ENCODE results near the gene RBL1. TPM values are rescaled to one million over a fixed set of nuclear protein-coding genes. Genes with fewer than 3 reads are reported as not detected.
"Not testable (repeated sequence)": the region's sequence is repeated elsewhere in the genome, so short reads cannot be mapped to it uniquely, and the experiment has no call there.

The RBL1 gene, protein sequence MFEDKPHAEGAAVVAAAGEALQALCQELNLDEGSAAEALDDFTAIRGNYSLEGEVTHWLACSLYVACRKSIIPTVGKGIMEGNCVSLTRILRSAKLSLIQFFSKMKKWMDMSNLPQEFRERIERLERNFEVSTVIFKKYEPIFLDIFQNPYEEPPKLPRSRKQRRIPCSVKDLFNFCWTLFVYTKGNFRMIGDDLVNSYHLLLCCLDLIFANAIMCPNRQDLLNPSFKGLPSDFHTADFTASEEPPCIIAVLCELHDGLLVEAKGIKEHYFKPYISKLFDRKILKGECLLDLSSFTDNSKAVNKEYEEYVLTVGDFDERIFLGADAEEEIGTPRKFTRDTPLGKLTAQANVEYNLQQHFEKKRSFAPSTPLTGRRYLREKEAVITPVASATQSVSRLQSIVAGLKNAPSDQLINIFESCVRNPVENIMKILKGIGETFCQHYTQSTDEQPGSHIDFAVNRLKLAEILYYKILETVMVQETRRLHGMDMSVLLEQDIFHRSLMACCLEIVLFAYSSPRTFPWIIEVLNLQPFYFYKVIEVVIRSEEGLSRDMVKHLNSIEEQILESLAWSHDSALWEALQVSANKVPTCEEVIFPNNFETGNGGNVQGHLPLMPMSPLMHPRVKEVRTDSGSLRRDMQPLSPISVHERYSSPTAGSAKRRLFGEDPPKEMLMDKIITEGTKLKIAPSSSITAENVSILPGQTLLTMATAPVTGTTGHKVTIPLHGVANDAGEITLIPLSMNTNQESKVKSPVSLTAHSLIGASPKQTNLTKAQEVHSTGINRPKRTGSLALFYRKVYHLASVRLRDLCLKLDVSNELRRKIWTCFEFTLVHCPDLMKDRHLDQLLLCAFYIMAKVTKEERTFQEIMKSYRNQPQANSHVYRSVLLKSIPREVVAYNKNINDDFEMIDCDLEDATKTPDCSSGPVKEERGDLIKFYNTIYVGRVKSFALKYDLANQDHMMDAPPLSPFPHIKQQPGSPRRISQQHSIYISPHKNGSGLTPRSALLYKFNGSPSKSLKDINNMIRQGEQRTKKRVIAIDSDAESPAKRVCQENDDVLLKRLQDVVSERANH
- 6.9 TPM for polyA plus RNA-seq (2013, experiment 1 of 2; ENCODE audit: insufficient read length)
- 2.0 TPM for polyA plus RNA-seq (2013, experiment 2 of 2; ENCODE audit: insufficient read length)

DNA sequence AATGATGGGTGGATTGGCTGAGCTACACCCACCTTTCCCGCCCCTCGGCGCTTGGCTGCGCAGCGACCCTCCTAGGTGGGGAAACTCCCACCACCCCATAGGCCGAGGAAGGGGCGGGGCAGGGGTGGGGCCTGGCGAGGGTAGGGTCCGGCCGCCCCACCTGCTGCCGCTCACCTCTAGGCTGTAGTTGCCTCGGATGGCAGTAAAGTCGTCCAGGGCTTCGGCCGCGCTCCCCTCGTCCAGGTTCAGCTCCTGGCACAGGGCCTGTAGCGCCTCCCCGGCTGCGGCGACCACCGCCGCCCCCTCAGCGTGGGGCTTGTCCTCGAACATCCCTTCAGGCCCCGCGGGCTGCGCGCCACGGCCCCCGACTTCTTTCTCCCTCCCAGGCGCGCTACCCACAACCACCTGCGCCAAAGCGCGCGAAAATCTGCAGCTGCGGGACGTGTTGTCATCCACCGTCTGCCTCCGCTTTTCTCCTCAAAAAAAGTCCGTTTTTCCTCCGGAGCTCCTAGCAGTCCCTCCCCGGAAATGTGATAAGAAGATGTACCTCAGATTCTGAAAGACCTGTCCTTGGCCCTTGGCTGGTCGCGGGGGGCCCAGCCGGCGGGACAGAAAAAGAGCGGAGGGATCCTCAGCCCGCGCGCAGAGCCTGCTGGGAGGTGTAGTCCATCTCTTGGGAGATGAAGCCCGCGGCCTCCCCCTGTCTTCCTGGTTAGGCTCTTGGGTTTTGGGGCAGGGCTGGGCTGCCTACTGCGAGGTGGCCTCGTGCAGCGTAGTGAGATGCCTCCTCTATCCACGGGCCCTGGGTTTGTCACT lies at the start of gene RBL1:
TSS of gene RBL1 (minus strand) at position 399 of the 816 bp plus-strand sequence. CDS start at position 330, 69 bp downstream.
- DNase-seq, result peak; percentile 88

GRCh38 chr20:37144856-37145404 lies 49.1 kb upstream of the RBL1 start:
- DNase-seq, result no peak

DNA sequence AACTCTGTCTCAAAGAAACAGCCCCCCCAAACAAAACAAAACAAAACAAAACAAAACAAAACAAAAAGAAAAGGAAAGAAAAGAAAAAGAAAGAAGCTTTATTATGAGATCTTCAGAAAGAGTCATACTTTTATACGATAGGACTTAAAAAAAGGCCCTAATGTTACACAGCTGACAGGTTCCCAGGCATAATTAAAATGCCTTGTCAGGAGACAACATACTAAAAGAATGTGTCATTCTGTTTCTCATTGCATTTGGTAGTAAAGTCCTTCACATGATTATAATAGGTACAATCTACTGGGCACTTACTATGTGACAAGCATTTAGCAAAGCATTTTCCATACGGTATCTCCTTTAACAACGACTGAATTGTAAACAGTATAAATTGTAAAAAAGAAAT lies 46.9 kb upstream of the RBL1 start:
- DNase-seq, result peak; percentile 49

DNA sequence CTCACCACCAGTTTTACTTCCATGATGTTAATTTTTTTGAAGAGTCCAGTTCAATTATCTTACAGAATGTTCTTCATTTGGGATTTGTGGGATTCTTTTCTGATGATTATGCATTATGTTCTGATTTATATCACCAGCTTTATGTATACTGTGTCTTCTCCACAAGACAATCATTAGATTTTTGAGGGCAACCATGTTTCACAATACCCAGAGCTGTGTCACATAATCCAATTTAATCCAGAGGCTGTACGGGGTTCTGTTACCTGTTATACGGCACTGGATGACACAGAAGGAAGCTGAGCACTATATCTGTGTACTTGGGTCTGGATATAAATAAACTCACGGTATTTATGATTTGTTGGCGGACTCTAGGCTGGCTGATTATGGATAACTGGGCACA lies 41.8 kb upstream of the RBL1 start:
- no peak for DNase-seq

DNA sequence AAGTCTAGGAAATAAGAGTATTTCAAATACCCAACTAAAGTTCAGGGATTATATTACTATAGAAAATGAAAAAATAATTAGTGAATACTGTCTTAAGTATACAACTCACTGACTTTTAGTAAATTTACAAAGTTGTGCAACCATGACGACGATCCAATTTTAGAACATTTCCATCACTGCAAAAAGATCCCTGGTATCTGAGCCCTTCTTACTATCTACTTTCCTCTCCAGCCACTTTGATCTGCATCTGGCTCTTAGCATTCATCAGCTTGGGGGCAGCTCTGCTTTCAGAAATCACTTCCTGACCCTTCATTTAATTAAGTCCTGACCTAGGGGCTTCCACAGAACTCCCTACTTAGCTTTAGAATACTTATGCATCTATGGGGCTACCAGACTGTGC lies 38.2 kb upstream of the RBL1 start:
- no peak for DNase-seq

- peak; percentile 39 for DNase-seq
Observed at GRCh38 chr20:37131486-37131885, 35.7 kb upstream of the RBL1 start.

- DNase-seq, result no peak
Observed at GRCh38 chr20:37128803-37129202, 33.0 kb upstream of the RBL1 start.

DNA sequence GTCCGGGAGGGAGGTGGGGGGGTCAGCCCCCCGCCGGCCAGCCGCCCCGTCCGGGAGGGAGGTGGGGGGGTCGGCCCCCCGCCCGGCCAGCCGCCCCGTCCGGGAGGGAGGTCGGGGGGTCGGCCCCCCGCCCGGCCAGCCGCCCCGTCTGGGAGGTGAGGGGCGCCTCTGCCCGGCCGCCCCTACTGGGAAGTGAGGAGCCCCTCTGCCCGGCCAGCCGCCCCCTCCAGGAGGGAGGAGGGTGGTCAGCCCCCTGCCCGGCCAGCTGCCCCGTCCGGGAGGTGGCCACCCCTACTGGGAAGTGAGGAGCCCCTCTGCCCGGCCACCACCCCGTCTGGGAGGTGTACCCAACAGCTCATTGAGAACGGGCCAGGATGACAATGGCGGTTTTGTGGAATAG lies 30.5 kb upstream of the RBL1 start:
- DNase-seq, result not testable (repeated sequence)

DNA sequence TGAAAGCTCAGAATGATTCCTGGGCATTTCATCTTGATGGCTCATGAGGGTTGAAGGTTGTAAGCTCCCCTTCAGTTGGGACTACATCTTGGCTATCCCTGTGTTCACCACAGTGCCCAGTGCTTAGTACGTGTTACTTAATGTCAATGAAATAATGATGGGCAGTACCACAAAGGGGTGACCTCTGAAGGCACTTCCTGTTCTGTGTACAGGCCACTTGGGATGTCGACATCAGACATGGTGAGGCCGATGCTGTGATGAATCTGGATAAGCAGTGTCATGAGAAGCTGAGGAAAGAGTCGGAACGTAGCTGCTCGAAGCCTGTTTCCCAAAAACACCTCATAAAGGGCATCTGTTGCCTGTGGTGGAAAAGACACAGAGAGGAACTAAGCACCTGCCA lies 27.6 kb upstream of the RBL1 start:
- no peak for DNase-seq

- DNase-seq, result no peak
Observed at GRCh38 chr20:37120497-37120896, 24.7 kb upstream of the RBL1 start.

- DNase-seq, result no peak
Observed at GRCh38 chr20:37119356-37120036, 23.7 kb upstream of the RBL1 start.

DNA sequence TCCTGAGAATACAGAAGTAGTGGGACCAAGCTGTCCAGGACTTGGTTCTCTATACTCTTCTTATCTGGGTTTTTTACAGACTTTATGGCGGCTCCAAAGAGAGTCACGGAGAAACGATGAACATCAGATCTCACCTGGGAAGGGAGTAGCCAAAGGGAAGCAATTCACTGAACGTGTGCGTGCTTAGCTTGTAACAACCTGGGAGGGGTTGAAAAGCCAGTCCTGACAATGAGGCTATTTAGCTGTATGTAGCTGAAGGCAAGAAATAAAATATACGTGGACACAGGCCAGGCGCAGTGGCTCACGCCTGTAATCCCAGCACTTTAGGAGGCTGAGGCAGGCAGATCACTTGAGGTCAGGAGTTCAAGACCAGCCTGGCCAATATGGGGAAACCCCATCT lies 18.2 kb upstream of the RBL1 start:
- no peak for DNase-seq

GRCh38 chr20:37111926-37112455 lies 16.2 kb upstream of the RBL1 start:
- DNase-seq, result no peak

GRCh38 chr20:37108676-37109075 lies 12.9 kb upstream of the RBL1 start:
- no peak for DNase-seq

DNA sequence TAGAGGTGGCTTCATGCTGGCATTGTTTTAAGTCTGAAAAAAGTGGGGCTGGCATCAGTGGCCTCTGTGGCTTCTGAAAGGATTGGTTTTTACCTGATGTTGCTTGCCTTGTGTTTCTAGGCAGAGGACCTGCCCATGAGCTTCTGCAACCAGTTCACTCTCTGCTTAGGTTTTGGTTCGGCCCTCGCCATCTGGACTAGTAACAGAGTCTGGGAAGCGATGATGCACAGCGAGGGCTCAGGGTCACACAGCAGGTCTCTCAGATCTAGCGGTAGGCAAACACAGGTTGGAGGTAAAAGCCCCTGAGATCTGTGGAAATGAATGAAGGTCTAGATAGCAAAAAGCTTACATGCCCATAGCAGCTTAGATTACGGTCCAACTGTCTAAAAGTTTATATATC lies 6.8 kb upstream of the RBL1 start:
- no peak for DNase-seq

- DNase-seq, result no peak
Observed at GRCh38 chr20:37096415-37097041, 731 bp upstream of the RBL1 start.

DNA sequence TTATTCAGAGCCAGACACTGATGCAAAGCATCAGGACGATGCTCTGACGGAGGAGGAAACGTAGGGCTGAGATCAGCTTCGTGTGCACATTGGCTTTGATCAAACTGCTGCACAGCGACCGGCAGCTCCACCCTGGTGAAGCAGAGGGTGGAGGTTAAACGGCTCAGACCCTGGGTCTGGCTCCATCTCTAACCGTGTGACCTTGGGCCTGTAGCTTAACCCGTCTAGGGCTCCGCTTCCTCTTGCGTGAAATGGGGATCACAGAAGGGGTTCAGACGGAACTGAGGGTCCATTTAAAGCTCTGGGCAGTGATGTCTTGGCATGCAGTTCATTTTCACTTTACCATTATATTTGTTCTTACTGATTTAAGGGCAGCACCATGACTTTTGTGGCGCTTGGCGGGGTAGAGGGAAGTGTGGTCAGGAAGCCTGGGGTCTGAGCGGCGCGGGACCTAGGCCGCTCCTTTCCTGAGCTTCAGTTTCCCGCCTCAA lies 644 bp downstream of the RBL1 start:
- DNase-seq, result peak; percentile 5

DNA sequence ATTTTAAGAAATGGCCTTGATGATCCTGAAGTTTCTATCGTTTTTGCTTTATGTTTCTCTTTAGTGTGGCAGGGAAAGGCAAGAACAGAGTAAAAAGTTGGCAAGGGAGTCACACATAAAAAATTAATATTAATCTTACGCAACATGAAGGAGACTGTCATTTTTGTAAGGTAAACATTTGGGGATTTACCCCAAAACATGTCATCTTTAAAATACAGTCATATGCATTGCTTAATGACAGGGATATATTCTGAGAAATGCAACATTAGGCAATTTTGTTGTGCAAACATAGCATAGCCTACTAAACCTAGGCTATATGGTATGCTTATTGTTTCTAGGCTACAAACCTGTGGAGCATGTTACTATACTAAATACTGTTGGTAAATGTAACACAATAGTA lies 5.4 kb downstream of the RBL1 start:
- no peak for DNase-seq

- DNase-seq, result no peak
Observed at GRCh38 chr20:37081717-37082289, 14.0 kb downstream of the RBL1 start.

DNA sequence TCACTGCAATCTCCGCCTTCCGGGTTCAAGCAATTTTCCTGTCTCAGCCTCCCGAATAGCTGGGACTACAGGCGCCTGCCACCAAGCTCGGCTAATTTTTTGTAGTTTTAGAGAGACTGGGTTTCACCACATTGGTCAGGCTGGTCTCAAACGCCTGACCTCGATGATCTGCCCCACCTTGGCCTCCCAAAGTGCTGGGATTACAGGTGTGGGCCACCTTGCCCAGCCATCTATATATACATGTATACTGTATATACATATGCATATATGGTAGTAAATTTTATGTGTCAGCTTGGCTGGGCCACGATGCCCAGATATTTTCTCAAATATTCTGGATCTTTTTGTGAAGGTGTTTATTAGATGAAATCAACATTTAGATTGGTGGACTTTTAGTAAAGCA lies 18.8 kb downstream of the RBL1 start:
- no peak for DNase-seq

Measured in fibroblast of skin of back (primary cell).